ENCODE results near the gene TMEM116. TPM values are rescaled to one million over a fixed set of nuclear protein-coding genes. Genes with fewer than 3 reads are reported as not detected.
"Not testable (repeated sequence)": the region's sequence is repeated elsewhere in the genome, so short reads cannot be mapped to it uniquely, and the experiment has no call there.

The TMEM116 gene
- polyA plus RNA-seq (ENCODE audit: insufficient read length), result 35.7 TPM
- long read RNA-seq, donor 1, partial matches to known transcripts, result 0 of 1 reads
- long read RNA-seq, donor 1, other reads (novel, unspliced or antisense), result 0 of 1 reads
- long read RNA-seq, donor 2, partial matches to known transcripts, result 181 of 226 reads
- long read RNA-seq, donor 2, other reads (novel, unspliced or antisense), result 43 of 226 reads
- long read RNA-seq, donor 3, partial matches to known transcripts, result 0 of 4 reads
- long read RNA-seq, donor 3, other reads (novel, unspliced or antisense), result 0 of 4 reads
- long read RNA-seq, donor 4, result 0 reads
- long read RNA-seq, donor 5, partial matches to known transcripts, result 54 of 399 reads
- long read RNA-seq, donor 5, other reads (novel, unspliced or antisense), result 342 of 399 reads
- long read RNA-seq, donor 6, partial matches to known transcripts, result 5 of 10 reads
- long read RNA-seq, donor 6, other reads (novel, unspliced or antisense), result 0 of 10 reads
- long read RNA-seq, donor 7, partial matches to known transcripts, result 8 of 367 reads
- long read RNA-seq, donor 7, other reads (novel, unspliced or antisense), result 354 of 367 reads
- long read RNA-seq, donor 8, partial matches to known transcripts, result 0 of 1 reads
- long read RNA-seq, donor 8, other reads (novel, unspliced or antisense), result 0 of 1 reads

DNA sequence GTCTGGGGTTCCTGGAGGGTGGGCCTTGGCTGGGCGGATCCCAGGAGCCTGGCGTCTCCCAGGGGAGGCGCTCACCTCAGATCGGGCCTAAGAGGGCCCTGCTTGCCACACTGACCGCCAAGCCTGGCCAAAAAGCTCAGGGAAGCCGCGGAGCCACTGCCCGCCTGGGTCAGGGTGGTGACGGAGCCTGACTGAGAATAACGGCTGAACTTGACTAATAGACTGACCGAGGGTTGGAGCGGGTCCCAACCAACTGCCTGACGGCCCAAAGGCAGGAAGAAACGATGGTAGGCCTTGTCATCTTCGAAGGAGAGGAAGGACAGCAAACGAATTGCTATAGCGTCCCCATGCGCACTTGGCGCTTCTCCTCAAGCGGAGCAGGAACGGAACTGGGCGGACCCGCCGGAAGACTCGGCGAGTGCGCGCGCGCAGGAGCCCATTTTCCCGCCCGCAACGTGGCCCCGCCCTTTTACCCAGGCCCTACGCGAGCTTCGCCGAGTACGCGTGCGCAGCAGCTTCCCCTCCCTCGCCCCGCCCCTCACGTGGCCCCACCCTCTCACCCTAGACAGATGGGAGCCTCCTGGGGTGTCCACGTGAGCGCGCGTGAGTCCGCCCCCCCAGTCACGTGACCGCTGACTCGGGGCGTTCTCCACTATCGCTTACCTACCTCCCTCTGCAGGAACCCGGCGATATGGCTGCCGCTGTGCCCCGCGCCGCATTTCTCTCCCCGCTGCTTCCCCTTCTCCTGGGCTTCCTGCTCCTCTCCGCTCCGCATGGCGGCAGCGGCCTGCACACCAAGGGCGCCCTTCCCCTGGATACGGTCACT is at the start of gene TMEM116, which contains the start of gene ERP29:
Gene TMEM116, minus strand, starts transcription at position 391 of the 826 bp plus-strand sequence. CDS start 7,895 bp downstream, outside the sequence.
Gene ERP29, plus strand, starts transcription at position 652 of the 826 bp plus-strand sequence. Its CDS starts 40 bp downstream, at position 692.
- peak; percentile 99 for DNase-seq

GRCh38 chr12:112061137-112061536 is 48.2 kb upstream of the TMEM116 start:
- DNase-seq, result no peak

DNA sequence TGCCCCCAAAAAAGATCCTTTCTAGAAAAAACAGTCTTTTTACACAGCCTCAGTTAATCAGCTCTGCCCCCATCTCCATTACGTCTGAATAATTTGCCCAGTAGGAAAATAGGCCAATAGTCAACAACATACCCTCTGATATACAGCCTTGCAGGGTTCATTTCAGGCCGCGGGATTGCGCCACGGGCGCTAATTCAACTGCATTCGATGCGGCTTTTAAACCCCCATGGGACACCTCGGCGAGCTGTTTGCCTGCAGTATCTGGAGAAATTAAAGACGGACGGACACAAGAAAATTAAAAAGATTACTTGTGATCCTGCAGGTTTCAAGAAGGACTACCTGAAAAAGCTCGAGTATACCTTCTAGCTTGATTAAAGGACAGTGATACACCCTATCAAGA is 36.4 kb upstream of the TMEM116 start:
- no peak for DNase-seq

DNA sequence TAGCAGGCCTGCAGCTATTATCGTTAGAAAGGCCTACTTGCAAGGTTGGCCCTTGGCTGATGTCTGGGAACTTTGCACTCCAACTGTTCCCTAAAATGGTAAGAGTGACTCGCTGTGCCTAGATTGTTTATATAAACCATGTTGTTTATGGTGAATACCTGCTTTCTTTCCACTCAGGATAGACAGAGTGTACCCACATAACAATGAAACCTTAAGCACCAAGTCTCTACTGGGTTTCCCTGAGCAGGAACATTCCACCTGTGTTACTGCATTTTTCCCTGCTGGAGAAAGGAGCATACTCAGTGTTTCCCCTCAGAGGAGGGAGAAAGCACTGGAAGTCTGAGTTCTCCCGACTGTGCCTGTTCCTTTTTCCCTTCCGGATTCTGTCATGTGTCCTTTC is 33.0 kb upstream of the TMEM116 start:
- DNase-seq, result no peak

DNA sequence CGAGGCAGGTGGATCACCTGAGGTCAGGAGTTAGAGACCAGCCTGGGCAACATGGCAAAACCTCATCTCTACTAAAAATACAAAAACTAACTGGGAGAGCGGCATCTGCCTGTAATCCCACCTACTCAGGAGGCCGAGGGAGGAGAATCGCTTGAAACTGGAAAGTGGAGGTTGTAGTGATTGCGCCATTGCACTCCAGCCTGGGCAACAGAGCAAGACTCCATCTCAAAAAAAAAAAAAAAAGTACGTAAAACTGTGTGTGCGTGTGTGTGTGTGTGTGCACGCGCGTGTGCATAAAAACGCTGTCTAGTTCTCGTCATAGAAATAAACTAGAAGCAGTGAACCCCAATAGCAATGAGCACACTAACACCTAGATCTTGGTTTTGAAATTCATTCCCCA is 23.6 kb upstream of the TMEM116 start:
- DNase-seq, result not testable (repeated sequence)

DNA sequence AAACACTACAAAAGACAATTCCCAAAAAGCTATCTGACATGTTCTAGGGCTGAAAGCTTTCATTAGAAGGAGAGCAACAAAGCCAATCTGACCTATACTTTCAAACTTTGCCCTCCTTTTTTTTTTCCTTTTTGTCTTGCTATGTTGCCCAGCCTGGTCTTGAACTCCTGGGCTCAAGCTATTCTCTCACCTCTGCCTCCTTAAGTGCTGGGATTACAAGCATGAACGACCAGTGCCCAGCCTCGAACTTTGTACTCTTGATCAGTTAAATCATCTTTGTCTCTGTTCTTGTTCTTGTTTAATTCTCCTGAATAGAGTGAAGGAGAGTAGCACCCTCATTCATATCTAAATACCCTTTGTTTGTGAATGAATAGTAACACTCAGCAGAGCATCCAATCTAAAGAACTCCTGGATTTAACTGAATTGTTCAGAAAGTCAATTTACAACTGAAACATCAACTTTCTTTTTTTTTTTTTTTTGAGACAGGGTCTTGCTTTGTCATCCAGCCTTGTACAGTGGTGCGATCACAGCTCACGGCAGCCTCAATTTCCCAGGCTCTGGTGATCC is 22.3 kb upstream of the TMEM116 start:
- DNase-seq, result no peak

- no peak for DNase-seq
Measured at GRCh38 chr12:112032292-112032691, 19.3 kb upstream of the TMEM116 start.

- no peak for DNase-seq
Measured at GRCh38 chr12:112031472-112031871, 18.5 kb upstream of the TMEM116 start.

DNA sequence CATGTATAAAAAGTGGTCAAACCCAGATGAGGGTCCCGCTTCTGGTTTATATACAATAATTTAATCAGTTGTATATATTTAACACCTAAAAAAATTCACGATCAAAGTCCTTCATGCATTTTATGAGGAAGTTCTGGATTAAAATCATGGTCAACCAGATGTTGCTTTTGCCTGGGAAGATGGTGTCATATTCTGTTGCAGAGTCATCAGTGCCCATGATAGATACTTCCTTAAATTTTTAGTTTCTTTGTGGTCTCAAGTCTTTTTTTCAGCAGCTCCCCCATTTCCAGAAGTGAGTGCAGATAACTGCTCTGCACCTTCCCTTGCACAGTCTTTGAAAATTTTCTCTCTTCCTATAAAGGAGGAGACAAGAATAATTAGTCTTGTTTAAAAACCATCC is 16.3 kb upstream of the TMEM116 start:
- no peak for DNase-seq

GRCh38 chr12:112025808-112026375 is 12.9 kb upstream of the TMEM116 start:
- no peak for DNase-seq

DNA sequence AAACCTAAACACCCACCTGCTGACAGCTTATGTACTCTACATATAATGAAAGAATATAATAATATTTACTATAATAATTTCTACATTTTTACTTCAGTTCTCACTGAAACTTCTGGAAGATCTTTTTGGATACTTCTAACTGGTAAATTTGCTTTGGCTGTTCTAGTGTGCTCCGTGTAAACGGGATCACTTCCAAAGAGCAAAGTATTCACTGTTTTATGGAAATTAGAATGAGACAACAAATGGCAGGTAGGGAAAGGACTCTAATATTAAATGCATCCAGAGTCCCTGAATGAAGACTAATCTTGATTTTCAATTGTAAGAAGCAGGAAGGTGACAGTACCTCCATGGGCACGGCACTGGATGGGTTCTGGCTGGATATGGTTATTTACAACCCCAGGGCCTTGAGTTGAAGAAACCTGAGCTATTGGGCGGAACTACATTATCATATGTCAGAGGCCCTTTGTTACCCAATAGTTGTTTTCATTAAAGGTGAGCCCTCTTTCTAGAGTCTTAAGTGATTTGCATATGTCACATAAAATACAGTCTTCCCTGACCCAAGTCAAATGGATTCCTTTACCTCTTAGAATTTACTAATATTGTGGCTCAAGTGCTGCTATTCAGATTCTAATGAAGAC is 10.9 kb upstream of the TMEM116 start:
- peak; percentile 7 for DNase-seq

- DNase-seq, result no peak
Measured at GRCh38 chr12:112022241-112023016, 9.5 kb upstream of the TMEM116 start.

- no peak for DNase-seq
Measured at GRCh38 chr12:112020947-112021457, 8.0 kb upstream of the TMEM116 start.

DNA sequence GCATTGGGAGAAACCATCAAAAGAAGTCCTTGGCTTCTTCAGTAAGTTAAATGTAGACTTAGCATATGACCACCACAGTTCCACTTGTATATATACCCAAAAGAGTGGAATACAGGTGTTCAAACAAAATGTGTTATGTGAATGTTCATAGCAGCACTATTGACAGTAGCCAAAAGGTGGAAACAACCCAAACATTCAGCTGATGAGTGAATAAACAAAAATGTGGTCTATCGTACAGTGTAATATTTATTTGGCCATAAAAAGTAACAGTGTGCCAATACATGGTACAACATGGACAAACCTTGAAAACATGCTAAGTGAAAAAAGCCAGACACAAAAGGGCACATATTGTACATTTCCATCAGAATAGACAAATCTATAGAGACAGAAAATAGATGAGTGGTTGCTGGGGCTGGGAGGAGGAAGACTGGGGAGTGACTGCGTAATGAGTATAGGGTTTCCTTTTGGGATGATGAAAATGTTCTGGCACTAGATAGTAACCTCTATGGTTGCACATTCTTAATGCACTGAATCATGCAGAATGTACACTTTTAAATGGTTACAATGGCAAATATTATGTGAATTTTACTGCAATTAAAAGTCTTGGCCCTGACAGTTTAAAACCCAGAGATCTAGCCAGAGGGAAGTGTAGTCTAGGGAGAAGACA is 5.7 kb upstream of the TMEM116 start:
- no peak for DNase-seq

DNA sequence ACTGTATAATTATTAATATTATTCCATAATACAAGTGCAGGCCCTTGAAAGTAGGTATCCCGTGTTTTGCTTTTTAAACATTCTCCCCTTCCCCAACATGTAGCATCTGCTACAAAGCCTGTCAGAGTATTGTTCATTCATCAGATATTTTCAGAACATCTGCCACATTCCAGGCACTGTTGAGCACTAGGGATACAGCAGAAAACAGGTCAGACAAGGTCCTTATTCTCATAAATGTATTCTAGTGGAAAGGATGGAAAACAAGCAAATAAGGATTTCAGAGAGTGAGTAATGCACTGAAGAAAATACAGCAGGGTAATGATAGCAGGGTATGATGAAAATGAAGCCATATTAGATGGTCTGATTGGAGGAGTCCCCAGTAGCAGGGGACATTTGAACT is 4.1 kb upstream of the TMEM116 start:
- DNase-seq, result no peak

GRCh38 chr12:112015938-112016337 is 3.0 kb upstream of the TMEM116 start:
- DNase-seq, result no peak

- peak; percentile 14 for DNase-seq
Measured at GRCh38 chr12:112013601-112014402, 837 bp upstream of the TMEM116 start.

DNA sequence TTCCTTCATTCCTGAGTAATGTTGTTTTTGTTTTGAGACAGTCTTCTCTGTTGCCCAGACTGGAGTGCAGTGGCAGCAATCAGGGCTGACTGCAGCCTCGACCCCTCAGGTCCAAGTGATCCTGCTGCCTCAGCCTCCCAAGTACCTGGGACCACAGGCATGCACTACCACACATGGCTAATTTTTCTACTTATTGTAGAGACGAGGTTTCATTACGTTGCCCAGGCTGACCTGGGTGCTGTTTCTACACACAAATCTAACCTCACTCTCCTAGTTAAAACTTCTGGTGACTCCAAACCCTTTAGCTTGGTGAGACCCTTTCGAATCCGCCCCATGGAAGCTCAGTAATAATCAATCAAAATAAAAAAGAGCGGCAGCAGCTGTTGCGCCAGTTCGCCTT is 1.3 kb downstream of the TMEM116 start:
- DNase-seq, result no peak
